Measurements from ENCODE around the gene ARAP2. TPM values are rescaled to one million over a fixed set of nuclear protein-coding genes. Genes with fewer than 3 reads are reported as not detected.

The ARAP2 gene
- total and polyA plus RNA-seq, 7 donors = 3.6 to 22.9 (median 16.9) TPM

DNA sequence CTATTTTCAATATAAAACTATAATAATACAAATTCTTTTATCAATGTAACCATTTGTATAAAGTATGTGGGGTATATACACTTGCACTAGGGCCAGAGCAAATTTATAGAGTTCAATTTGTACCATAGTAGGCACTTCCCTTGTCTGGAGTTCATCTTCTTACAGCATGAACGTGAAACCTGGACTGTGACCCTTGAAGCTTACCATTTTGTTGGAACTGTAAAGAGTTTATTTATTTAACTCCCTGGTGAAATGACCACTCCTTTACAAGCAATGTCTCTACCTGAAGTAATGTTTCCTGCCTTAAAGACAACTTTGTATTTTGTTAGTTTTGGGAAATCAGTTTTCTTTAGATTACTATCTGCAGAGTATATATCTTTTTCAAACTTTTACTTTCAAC lies 188.2 kb downstream of the ARAP2 start:
- TF ChIP-seq, protein P1, sequence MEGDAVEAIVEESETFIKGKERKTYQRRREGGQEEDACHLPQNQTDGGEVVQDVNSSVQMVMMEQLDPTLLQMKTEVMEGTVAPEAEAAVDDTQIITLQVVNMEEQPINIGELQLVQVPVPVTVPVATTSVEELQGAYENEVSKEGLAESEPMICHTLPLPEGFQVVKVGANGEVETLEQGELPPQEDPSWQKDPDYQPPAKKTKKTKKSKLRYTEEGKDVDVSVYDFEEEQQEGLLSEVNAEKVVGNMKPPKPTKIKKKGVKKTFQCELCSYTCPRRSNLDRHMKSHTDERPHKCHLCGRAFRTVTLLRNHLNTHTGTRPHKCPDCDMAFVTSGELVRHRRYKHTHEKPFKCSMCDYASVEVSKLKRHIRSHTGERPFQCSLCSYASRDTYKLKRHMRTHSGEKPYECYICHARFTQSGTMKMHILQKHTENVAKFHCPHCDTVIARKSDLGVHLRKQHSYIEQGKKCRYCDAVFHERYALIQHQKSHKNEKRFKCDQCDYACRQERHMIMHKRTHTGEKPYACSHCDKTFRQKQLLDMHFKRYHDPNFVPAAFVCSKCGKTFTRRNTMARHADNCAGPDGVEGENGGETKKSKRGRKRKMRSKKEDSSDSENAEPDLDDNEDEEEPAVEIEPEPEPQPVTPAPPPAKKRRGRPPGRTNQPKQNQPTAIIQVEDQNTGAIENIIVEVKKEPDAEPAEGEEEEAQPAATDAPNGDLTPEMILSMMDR (IDR thresholded peaks at IDR 0.05) = no peak
- TF ChIP-seq POLR2A (IDR thresholded peaks at IDR 0.05) (no peak), POLR2AphosphoS5 (IDR thresholded peaks at IDR 0.05) (no peak), EP300 (IDR thresholded peaks at IDR 0.05) (no peak)
- Histone ChIP-seq H3K27me3 (no peaks in the 10 kb centered on the region), H3K4me1 (no peaks in the 10 kb centered on the region), H3K4me3 (no peak overlapping the region), H3K36me3 (no peaks in the 10 kb centered on the region), H3K9me3 (no peaks in the 10 kb centered on the region), H3K27ac (no peak overlapping the region)
- WGBS, 2 donors = 18 to 56% methylated on average over 1 of the region's 1 CpG
- no peak for DNase-seq
- intact Hi-C loops (cut with DNase I) = no loop called here

DNA sequence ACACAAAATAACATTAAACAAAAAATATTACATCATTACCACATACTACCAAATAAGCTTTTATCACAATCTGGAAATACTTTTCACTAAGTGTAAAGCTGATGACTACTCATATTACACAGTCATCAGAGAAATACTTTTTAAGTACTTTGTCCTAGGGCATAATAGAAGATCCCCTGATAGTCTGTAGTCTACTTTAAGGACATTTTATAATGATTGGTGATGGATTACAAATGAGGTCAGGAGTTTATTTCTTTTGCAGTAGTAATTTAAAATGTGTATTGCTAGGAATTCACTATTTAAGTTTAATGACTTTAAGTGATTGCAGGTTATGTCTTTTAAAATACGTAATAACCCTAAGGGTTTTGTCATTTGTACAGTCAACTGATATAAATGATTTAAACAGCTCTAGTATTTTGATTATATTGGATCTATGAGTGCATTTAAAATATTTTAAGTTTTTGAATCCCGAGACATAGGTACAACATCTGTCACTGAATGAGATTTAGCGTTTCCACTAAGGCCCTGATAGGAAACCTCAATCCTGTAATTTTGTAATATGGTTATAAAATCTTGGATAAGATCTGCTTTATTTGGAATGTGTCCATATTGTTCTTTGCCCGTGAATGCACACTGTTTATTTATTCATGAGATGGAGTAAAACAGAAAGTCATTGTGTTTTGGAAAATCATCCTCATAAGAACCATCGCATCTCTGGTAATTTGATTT lies 189.5 kb downstream of the ARAP2 start:
- no peak for DNase-seq
- no peaks in the 10 kb centered on the region for H3K36me3 ChIP-seq
- H3K27ac ChIP-seq = no peak overlapping the region
- H3K4me3 ChIP-seq = no peak overlapping the region
- TF ChIP-seq, protein P1 (IDR thresholded peaks at IDR 0.05) = no peak
- TF ChIP-seq POLR2A (IDR thresholded peaks at IDR 0.05) = no peak
- no peak for TF ChIP-seq EP300 (IDR thresholded peaks at IDR 0.05)
- H3K9me3 ChIP-seq = no peaks in the 10 kb centered on the region
- 17 to 63% methylated on average over 5 of the region's 5 CpGs for WGBS, 2 donors
- H3K27me3 ChIP-seq = no peaks in the 10 kb centered on the region
- intact Hi-C loops (cut with DNase I) = no loop called here
- H3K4me1 ChIP-seq = no peaks in the 10 kb centered on the region

DNA sequence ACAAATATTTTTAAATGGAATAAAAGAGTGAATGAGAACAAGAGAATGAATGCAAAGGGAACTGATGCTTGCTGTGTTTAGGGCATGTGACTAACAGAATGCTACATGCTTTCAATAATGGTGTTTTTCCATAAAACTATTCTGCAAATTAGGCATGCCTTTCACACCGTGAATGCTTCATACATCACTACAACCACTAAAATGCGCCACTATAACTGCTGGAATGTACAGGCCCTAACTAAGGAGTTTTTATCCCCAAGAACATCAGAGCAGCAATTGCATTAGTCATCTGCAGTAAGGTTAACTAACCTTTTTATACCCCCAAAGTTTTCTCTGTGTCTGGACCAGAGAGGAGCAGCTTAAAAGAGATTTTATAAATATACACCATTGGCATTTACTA lies 190.4 kb downstream of the ARAP2 start:
- WGBS, 2 donors = 90 to 92% methylated on average over 2 of the region's 2 CpGs
- Histone ChIP-seq H3K4me3 (no peak overlapping the region), H3K27ac (no peak overlapping the region), H3K36me3 (no peaks in the 10 kb centered on the region), H3K4me1 (no peaks in the 10 kb centered on the region), H3K9me3 (no peaks in the 10 kb centered on the region), H3K27me3 (no peaks in the 10 kb centered on the region)
- intact Hi-C loops (cut with DNase I) = no loop called here
- TF ChIP-seq, protein P1 (IDR thresholded peaks at IDR 0.05) = no peak
- TF ChIP-seq POLR2AphosphoS5 (IDR thresholded peaks at IDR 0.05) = no peak
- no peak for TF ChIP-seq EP300 (IDR thresholded peaks at IDR 0.05)
- no peak for TF ChIP-seq POLR2A (IDR thresholded peaks at IDR 0.05)
- no peak for DNase-seq

DNA sequence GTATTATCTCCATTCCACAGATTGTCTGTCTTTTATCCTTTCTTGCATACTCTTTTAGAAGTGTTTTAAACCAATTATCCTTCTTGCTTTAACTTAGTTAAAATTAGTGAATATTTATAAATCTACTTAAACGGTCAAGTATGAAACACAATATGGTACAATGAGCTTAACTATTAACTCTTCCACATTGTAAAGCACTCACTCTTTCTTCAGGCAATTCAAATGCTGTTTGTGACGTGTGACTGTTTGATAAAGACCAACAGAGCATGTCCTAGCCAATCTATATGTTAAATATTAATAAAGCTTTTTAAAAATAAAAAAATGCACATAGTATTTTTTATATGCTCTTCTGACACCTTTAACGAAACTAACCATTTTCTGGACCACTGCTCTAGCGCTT lies 192.7 kb downstream of the ARAP2 start:
- H3K27me3 ChIP-seq = no peaks in the 10 kb centered on the region
- no peak overlapping the region for H3K27ac ChIP-seq
- no peak overlapping the region for H3K4me3 ChIP-seq
- no peaks in the 10 kb centered on the region for H3K9me3 ChIP-seq
- WGBS, 2 donors = 30 to 80% methylated on average over 4 of the region's 4 CpGs
- no peak for DNase-seq
- intact Hi-C loops (cut with DNase I) = no loop called here
- TF ChIP-seq EP300 (IDR thresholded peaks at IDR 0.05) = no peak
- TF ChIP-seq POLR2A (IDR thresholded peaks at IDR 0.05) = no peak
- TF ChIP-seq, protein P1 (IDR thresholded peaks at IDR 0.05) = no peak
- TF ChIP-seq POLR2AphosphoS5 (IDR thresholded peaks at IDR 0.05) = no peak
- H3K36me3 ChIP-seq = no peaks in the 10 kb centered on the region
- H3K4me1 ChIP-seq = no peaks in the 10 kb centered on the region

DNA sequence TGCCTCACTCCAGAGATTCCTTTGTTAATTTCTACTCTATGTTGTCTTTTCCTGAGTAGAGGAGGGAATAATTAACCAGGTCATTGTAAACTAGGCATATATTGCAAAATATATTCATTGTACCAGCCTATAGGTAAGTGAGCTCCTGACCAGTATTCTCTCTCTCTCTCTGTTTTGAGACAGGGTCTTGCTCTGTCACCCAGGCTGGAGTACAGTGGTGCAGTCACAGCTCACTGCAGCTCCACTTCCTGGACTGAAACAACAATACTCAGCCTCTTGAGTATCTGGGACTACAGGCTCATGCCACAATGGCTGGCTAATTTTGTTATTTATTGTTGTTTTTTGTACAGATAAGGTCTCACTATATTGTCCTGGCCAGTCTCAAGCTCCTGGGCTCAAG lies 198.3 kb downstream of the ARAP2 start:
- no peaks in the 10 kb centered on the region for H3K36me3 ChIP-seq
- TF ChIP-seq, protein P1 (IDR thresholded peaks at IDR 0.05) = no peak
- TF ChIP-seq EP300 (IDR thresholded peaks at IDR 0.05) = no peak
- no peak for TF ChIP-seq POLR2A (IDR thresholded peaks at IDR 0.05)
- no peak for TF ChIP-seq POLR2AphosphoS5 (IDR thresholded peaks at IDR 0.05)
- no peaks in the 10 kb centered on the region for H3K4me1 ChIP-seq
- no peak for DNase-seq
- no peak overlapping the region for H3K27ac ChIP-seq
- intact Hi-C loops (cut with DNase I) = no loop called here
- no peaks in the 10 kb centered on the region for H3K9me3 ChIP-seq
- no peak overlapping the region for H3K4me3 ChIP-seq
- H3K27me3 ChIP-seq = no peaks in the 10 kb centered on the region
